Measurements from ENCODE around the gene PCGF6.
"Not testable (repeated sequence)": the region's sequence is repeated elsewhere in the genome, so short reads cannot be mapped to it uniquely, and the experiment has no call there.

The PCGF6 gene, protein sequence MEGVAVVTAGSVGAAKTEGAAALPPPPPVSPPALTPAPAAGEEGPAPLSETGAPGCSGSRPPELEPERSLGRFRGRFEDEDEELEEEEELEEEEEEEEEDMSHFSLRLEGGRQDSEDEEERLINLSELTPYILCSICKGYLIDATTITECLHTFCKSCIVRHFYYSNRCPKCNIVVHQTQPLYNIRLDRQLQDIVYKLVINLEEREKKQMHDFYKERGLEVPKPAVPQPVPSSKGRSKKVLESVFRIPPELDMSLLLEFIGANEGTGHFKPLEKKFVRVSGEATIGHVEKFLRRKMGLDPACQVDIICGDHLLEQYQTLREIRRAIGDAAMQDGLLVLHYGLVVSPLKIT

GRCh38 chr10:103350517-103351260 is at the start of gene PCGF6:
PCGF6 (minus strand) TSS chr10:103351140; CDS start chr10:103351066, 74 bp downstream.
- peak; percentile 13 to 80 for DNase-seq

GRCh38 chr10:103397191-103397825 is 46.4 kb upstream of the PCGF6 start:
- no peak for DNase-seq

DNA sequence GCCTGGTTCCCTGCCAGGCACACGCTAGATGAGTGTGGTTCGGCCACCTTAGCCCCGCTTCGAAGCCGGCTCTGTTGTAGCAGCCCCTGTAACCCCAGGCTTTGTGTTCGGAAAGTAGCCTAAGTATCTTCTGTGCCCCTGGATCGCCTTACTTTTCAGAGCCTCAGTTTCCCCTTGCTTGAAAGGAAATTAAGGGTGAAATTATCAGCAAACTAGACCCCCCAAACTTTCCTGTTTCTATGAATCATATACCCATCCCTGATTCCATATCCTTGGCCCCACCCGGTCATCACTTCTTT is 45.8 kb upstream of the PCGF6 start:
- DNase-seq: no peak

DNA sequence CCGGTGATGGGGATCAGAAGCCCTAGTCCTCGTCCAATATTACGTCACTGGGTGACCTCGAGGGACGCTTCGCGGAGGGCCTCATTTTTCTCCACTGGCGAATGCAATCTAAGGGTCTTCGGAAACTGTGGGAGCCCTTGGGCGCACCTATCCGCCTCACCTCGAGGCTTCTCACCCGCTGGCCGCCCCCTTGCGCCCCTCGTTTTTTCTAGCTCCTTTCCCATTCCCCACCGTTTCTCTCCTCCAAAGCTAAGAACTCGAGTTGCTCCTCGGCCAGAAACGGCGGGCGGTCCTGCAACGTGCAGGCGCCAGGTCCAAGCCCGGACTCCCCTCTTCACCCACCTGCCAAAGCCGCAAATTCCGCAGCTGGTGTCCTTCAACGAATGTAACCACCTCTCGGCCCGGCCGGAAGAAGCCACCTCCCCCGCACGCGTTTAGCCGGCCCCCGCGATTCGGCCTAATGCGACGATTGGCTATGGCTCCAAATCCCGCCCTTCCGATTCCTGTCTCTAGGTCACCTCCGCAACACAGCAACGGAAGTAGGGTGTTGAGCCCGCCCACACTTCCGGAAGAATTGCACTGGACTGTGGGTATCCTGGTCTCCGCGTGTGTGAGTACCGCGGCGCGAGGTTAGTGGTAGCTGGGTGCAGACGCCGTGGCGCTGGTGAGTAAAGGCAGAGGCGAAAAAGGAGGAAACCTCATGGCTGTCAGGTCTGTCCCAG is 45.3 kb upstream of the PCGF6 start, which contains the start of the genes ATP5MK and PDCD11:
Gene ATP5MK (minus strand): TSS at position 409 of the 722 bp plus-strand sequence. CDS start 4,018 bp downstream, outside the sequence.
Gene PDCD11 (plus strand): TSS at position 560 of the 722 bp plus-strand sequence. CDS start 1,801 bp downstream, outside the sequence.
- peak; percentile 58 to 91 for DNase-seq

- DNase-seq: no peak
These were observed 44.8 kb upstream of the PCGF6 start for GRCh38 chr10:103395754-103396066.

- no peak for DNase-seq
These were observed 43.2 kb upstream of the PCGF6 start for GRCh38 chr10:103394180-103394579.

DNA sequence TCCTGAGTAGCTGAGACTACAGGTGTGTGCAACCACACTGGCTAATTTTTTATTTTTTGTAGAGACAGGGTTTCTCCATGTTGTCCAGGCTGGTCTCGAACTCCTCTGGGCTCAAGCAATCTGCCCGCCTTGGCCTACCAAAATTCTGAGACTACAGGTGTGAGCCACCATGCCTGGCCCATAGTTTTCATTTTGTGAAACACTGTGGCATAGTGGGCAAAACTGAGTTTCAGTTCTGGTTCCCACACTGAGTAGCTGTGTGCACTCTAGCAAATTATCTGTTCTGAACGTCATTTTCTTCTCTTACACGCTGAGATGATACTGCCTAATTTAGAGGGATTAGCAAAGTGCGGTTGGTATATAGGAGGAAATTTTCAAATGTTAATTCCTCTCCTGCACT is 31.8 kb upstream of the PCGF6 start:
- DNase-seq: no peak

DNA sequence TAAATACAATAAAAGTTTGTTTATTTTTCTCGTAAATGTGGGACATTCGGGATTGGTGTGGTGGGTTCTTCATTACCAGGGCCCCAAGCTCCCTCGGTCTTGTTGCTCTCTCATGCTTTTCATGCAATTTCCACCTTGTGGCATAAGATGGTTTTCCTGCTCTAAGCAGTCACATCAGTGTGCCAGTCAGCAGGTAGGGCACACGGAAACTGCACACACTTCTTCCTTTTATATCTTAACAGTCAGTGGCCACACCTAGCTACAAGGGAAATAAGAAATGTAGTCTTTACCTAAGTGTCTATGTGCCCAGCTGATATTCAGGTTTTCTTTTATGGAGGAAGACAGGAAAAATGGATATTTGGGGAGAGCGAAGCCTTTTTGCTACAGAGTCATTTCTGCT is 23.3 kb upstream of the PCGF6 start:
- no peak for DNase-seq

- DNase-seq: no peak
These were observed 22.6 kb upstream of the PCGF6 start for GRCh38 chr10:103373544-103373943.

GRCh38 chr10:103367782-103368518 is 17.0 kb upstream of the PCGF6 start, which contains the start of gene TAF5:
TAF5 (plus strand) TSS chr10:103367976; CDS start chr10:103367990, 14 bp downstream.
- DNase-seq: peak; percentile 67 to 89

- no peak for DNase-seq
These were observed 16.4 kb upstream of the PCGF6 start for GRCh38 chr10:103367379-103367781.

DNA sequence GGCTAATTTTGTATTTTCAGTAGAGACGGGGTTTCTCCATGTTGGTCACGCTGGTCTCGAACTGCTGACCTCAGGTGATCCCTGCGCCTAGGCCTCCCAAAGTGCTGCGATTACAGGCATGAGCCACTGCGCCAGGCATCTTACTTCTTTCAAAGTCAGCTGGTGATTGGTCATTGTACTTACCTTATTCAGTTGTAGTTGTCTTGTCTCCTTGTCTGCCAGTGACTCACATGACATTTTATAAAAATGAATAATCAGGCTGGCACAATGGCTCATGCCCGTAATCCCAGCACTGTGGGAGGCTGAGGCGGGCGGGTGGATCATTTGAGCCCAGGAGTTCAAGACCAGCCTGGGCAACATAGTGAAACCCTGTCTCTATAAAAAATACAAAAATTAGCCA is 9.9 kb upstream of the PCGF6 start:
- not testable (repeated sequence) for DNase-seq

- DNase-seq: not testable (repeated sequence)
These were observed 8.6 kb upstream of the PCGF6 start for GRCh38 chr10:103359493-103359892.

DNA sequence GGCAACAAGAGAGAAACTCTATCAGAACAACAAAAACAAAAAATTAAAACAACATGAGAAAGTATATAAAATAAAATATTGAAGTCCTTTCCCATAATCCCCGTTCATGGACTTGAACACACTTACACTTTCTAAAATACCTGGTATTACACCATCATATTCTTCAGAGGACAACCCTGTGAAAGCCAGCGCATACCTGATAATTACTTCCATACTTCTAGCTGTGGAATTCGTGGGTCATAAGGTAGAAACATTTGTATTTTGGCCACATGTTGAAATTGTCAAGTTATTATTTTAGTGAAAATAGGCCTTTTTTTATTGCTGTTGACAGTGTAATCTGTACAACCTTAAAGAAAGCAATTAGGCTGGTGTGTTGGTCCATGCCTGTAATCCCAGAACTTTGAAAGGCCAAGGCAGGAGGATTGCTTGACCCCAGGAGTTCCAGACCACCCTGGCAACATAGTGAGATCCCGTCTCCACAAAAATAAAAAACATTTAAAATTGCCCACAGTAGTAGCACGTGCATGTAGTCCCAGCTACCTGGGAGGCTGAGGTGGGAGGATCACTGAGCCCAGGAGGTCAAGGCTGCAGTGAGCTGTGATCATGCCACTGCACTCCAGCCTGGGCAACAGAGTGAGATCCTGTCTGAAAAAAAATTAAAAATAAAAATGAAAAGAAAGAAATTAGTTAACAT is 5.1 kb upstream of the PCGF6 start:
- DNase-seq: no peak

DNA sequence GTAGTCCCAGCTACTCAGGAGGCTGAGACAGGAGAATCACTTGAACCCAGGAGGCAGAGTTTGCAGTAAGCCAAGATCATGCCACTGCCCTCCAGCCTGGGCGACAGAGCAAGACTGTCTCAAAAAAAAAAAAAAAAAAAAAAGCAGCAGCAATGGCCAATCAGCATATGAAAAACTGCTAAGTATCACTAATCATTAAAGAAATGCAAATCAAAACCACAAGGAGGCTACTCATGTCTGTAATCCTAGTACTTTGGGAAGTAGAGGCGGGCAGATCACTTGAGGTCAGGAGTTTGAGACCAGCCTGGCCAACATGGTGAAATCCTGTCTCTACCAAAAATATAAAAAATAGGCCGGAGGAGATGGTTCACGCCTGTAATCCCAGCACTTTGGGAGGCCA is 3.6 kb upstream of the PCGF6 start:
- DNase-seq: not testable (repeated sequence)

DNA sequence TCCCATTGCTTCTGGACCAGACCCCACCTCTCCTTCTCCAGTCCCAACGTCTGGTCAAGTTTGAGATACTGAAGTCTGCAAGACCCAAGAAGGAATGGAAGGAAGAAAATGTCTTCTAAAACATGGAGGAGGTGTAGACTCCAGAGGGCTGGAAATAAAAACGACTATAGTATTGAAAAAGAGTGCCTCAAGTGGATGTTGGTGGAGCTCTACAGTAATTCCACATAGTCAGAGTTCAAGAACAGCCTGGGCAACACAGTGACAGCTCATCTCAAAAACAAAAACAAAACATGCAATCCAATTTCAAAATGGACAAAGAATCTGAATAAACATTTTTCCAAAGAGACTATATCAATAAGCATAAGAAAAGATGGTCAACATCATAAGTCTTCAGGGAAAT is 2.3 kb upstream of the PCGF6 start:
- DNase-seq: no peak

- DNase-seq: no peak
These were observed 794 bp downstream of the PCGF6 start for GRCh38 chr10:103350175-103350516.

GRCh38 chr10:103336370-103336769 is 14.6 kb downstream of the PCGF6 start:
- DNase-seq: no peak

DNA sequence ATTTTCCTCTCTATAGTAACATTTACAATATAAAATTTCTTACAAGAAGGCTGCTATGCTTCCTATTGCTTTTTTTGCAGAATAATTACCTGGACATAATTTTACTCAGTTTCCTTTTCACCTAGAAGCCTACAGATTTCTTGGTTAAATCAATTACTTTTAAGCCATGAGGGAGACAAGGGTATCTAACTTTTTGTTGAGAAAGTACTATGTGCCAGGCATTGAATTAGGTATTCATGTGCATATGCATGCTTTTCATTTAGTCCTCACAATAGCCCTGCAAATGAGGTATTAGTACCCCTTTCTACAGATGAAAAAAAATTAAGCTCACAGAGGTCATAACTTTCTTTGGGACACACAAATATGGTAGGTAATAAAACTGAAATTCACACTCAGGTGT is 16.4 kb downstream of the PCGF6 start:
- DNase-seq: no peak

- no peak for DNase-seq
These were observed 16.9 kb downstream of the PCGF6 start for GRCh38 chr10:103333934-103334520.

DNA sequence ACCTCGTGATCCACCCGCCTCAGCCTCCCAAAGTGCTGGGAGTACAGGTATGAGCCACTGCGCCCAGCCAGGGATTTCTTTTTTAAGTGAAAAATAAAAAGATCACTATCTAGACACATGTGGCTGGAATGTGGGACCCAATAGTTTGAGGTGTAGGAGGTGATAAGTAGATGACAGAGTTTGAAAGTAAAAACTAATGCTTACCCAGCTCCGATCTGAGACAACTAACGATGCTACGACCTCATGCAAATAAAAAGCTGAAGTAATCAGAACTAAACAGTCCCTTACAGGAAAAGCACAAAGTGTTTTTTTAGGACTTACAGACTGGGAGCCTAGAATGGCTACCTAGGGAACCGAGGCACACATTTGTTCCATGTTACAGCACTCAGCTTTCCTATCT is 23.0 kb downstream of the PCGF6 start:
- DNase-seq: no peak

All from NCI-H446 (cell line).